CD4-positive, alpha-beta T cell treated with Interleukin-12 subunit alpha and Interleukin-12 subunit beta, for 1 hour (primary cell): ENCODE results near the gene CKAP4.

Experiments used
- DNase-seq: peaks from one replicate; pipeline ENCODE4 v3.0.0-alpha.2; 2020

The CKAP4 gene

DNA sequence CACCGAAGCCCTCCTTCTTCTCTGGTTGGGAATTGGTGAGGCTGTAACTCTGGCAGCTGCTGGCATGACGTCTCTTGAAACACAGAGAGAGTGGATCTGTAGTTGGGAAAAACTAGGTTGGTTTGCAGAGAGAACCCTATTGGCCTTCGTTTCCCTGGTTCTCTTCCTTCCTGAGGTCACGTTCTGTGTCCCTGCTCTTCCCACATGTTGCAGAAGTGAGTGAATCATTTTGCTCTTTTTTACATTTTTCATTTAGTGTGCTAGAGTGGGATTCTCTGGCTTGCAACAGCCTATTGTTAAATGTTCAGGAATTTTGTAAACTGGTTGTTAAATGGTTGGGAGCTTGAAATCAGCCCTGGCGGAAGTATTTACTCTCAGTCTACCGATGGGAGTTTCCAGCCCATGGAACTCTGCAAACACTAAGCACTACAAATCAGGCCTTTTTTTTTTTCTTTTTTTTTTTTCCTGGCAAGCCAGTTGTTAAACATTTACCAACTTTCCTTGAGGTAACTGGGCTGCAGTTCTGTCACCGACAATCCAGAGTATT, 26.8 kb upstream of the CKAP4 start:
- DNase-seq, result no peak

DNA sequence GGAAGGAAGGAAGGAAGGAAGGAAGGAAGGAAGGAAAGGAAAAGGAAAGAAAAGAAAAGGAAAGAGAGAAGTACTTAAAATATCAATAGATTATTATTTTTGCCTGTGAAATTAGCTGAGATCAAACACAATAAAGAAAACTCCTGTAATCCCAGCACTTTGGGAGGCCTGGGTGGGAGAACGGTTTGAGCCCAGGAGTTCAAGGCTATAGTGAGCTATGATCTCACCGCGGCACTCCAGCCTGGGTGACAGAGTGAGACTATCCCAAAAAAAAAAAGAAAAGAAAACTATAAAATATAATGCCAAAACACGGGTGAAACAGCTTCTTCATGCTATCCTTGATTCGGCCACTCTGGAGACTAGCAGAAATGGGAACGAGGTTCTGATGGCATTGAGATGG, 26.2 kb upstream of the CKAP4 start:
- no peak for DNase-seq

DNA sequence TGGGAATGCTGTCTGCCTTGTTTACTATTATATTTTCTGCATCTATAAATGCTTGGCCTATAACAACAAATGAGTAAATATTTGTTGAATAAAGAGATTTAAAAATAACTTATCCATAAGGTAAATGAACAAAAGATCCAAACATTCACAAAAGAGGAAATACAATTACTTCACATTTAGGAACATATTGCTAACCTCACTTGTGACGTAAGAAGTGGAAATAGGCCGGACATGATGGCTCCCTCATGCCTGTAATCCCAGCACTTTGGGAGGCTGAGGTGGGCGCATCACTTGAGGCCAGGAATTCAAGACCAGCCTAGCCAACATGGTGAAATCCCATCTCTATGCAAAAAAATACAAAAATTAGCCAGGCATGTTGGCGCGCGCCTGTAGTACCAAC, 25.7 kb upstream of the CKAP4 start:
- DNase-seq, result no peak

GRCh38 chr12:106271575-106272505, 24.0 kb upstream of the CKAP4 start:
- DNase-seq, result no peak

GRCh38 chr12:106269150-106269771, 21.4 kb upstream of the CKAP4 start:
- no peak for DNase-seq

DNA sequence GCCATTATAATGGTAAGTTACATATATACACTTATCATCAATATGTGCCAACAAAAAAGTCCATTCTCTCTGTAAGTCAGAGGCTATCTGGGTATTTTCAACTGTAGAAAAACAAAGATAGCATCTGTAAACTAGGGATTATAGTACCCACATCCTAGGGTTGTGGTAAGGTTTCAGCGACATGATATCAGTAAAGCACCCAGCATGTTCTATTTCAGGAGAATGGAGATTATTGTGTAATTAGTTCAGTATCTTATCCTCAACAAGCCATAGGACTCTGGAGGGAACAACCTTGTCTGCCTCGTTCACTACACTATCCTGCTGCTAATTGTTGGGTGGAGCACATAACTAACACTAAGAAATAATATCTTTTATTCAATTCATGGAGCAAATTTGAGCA, 19.7 kb upstream of the CKAP4 start:
- DNase-seq, result no peak

- DNase-seq, result no peak
These were observed 17.3 kb upstream of the CKAP4 start for GRCh38 chr12:106265116-106265515.

- DNase-seq, result no peak
These were observed 11.1 kb upstream of the CKAP4 start for GRCh38 chr12:106258935-106259334.

DNA sequence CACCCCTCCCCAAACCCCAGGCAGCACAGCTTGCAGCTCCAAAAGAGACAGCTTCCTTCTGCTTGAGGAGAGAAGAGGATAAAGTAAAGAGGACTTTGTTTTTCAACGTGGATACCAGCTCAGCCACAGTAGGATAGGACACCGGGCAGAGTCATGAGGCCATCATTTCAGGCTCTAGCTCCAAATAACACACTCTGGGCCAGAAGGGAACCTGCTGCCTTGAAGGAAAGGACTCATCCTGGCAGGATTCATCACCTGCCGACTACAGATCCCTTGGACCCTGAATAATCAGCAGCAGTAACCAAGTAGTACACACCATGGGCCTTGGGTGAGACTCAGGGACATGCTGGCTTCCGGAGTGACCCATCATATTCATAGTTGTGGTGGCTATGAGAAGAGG, 10.4 kb upstream of the CKAP4 start:
- DNase-seq, result no peak

DNA sequence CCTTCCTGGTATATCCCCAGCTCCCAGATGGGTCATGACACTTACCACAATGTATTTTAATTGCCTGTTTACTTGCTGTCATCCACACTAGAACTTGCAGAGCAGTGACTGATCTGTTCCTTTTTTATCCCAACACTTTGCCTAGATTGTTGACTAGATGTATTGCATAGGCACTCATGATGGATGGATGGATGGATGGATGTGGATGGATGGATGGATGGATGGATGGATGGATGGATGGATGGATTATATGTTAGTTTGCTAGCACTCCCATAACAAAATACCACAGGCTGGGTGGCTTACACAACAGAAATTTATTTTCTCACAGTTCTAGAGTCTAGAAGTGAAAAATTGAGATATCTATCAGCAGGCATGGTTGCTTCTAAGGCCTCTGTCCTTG, 8.7 kb upstream of the CKAP4 start:
- no peak for DNase-seq

GRCh38 chr12:106255952-106256351, 8.1 kb upstream of the CKAP4 start:
- DNase-seq, result no peak

DNA sequence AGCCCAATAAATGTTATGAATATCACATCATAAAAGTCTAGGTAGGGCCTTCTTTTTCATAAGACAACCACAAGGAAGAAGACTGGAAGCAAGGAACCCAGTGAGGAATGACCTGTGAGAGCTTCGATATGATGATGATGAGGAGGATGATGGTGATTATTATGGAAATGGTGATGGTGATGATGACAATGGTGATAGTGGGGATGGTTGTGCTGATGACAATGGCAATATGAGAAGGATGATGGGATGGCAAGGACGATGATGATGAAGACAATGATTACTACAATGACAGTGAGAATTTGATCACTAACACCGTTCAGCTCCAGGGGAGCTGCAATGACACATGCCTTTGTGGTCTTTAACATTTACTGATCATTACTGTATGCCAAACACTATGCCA, 7.7 kb upstream of the CKAP4 start:
- DNase-seq, result no peak

DNA sequence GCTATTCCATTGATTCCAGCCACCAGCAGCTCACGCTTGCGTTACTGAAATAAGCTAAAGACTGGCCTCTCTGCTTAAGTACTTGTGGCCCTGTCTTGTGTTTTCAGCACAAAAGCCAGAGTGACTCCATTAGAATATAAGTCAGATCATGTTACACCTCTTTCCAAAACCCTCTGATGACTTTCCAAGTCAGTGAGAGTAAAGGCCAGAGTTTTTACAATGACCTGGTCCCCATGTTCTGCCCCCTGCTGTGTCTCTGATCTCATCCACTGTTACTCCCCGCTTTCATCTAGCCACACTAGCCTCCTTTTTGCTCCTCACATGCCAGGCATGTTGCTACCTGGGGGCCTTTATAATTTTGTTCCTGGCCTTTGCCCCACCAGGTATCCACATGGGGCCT, 6.9 kb upstream of the CKAP4 start:
- DNase-seq, result no peak

DNA sequence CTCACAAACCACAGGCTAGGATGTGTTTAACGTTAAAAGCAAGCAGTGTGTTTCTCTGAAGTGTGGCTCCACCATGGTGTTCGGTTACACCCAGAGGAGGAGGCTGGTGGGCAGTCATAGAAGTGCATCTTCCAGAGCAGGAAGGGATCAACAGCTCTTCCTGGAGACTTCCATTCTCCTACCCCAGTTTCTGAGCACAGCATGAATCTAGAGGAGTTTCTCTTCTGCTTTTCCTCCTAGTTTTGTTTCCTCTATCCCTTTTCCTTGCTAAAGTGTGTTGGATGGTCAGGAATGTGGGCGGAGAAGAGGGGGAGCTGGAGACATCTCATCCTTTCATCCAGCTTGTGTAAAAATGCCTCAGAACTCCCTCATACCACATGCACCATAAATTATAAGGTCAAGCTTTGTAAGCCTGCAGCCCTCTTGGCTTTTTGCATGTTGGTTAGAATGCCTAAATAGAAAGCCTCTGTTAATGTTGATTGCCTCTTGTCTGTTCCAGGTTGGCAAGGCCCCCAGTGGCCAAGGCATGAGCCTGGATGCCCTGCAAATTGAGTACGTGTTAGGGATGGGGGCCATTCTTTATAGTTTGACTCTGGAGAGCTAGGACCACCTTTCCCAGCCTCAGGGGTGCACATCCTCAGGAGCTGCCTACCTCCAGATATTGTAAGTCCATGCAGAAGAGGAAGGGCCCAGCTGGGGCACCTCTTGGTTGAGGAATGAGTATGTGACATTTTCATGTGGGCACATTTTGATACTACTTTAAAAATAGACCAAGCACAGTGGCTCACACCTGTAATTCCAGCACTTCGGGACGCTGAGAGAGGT, 4.0 kb upstream of the CKAP4 start:
- DNase-seq, result no peak

GRCh38 chr12:106249411-106250135, 1.8 kb upstream of the CKAP4 start:
- no peak for DNase-seq

GRCh38 chr12:106248846-106249371, 1.1 kb upstream of the CKAP4 start:
- peak; percentile 53 for DNase-seq

- peak; percentile 36 for DNase-seq
These were observed 559 bp upstream of the CKAP4 start for GRCh38 chr12:106248312-106248845.

DNA sequence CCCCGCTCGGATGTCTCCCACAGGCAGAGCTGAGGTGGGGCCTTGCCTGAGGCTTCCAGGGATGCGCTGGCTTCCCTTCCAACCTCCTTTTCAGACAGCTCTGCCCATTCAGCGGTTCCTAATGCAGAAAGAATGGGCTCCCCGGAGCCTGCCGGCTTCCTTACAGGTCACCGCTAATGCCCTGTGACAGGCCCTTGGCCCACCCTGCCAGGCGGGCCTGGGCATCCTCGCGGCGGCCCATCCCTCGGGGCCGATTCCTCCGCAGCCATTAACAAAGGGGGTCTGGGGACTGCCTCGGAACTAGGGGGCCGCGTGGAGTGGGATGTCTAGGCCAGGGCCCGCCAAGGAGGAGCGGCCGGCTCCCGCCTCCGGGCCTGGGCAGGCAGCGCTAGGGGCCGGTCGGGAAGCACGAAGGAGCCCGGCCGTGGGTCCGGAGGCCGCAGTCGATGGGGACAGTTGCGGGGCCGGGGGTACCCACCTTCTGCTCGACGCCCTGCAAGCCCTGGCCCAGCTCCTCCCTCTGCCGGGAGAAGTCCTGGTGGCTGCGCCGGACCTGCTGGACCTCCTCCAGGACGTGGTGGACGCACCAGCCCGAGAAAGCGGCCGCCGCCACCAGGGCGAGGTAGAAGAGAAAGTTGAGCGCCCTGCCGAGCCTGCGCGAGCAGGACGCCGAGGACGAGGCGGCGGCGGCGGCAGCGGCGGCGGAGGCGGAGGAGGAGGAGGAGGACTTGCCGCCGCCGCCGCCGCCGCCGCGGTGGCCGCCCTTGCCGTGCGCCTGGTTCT, 738 bp downstream of the CKAP4 start:
- DNase-seq, result peak; percentile 64

DNA sequence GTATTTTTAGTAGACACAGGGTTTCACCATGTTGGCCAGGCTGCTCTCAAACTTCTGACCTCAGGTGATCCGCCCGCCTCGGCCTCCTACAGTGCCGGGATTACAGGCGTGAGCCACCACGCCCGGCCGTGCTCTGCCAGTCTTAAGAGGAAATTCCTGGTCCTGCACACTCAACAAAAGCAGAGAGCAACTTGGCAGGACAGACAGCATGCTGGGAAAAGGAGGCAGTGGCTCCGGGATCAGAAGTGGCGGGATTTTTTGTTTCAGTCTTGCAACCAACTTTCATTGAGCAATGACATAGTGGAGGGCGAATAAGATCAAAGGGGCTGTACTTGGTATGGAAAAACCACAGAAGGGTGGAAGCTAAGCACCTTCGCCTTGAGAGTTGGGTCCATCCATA, 2.1 kb downstream of the CKAP4 start:
- no peak for DNase-seq

- no peak for DNase-seq
These were observed 4.2 kb downstream of the CKAP4 start for GRCh38 chr12:106243620-106244019.

GRCh38 chr12:106240821-106241220, 7.0 kb downstream of the CKAP4 start:
- DNase-seq, result no peak
